GM19397 (cell line): ENCODE results near the gene TAF6.
A peak's percentile ranks its signal among the peaks of the same experiment; 100 is the strongest.
"Not testable (repeated sequence)": the region's sequence is repeated elsewhere in the genome, so short reads cannot be mapped to it uniquely, and the experiment has no call there.

Source experiments
- ATAC-seq: cut with Tn5 transposase; IDR thresholded peaks from one replicate; pipeline ENCODE4 v1.9.1; 2021; ENCODE audit warnings: mild to moderate bottlenecking, moderate library complexity; ENCODE audit not compliant: unreplicated experiment

Gene TAF6

GRCh38 chr7:100152937-100153666 is 33.9 kb upstream of the TAF6 start:
- ATAC-seq = no peak

GRCh38 chr7:100152404-100152803 is 33.2 kb upstream of the TAF6 start:
- ATAC-seq = no peak

- peak; percentile 96 for ATAC-seq
Observed at GRCh38 chr7:100148559-100149328, 29.6 kb upstream of the TAF6 start, which contains the start of gene LAMTOR4. Gene LAMTOR4, plus strand, starts transcription at chr7:100148918. Its CDS starts 55 bp downstream, at chr7:100148973.

GRCh38 chr7:100148225-100148558 is 29.0 kb upstream of the TAF6 start:
- no peak for ATAC-seq

- no peak for ATAC-seq
Observed at GRCh38 chr7:100147278-100147677, 28.1 kb upstream of the TAF6 start.

- not testable (repeated sequence) for ATAC-seq
Observed at GRCh38 chr7:100146350-100146749, 27.2 kb upstream of the TAF6 start.

GRCh38 chr7:100142461-100142860 is 23.3 kb upstream of the TAF6 start:
- no peak for ATAC-seq

GRCh38 chr7:100141555-100141949 is 22.4 kb upstream of the TAF6 start:
- ATAC-seq = no peak

- no peak for ATAC-seq
Observed at GRCh38 chr7:100137851-100138760, 18.9 kb upstream of the TAF6 start.

- ATAC-seq = no peak
Observed at GRCh38 chr7:100132697-100133151, 13.6 kb upstream of the TAF6 start.

GRCh38 chr7:100132126-100132525 is 13.0 kb upstream of the TAF6 start:
- ATAC-seq = no peak

GRCh38 chr7:100130608-100131453 is 11.7 kb upstream of the TAF6 start:
- ATAC-seq = no peak

GRCh38 chr7:100130220-100130607 is 11.1 kb upstream of the TAF6 start:
- ATAC-seq = not testable (repeated sequence)

GRCh38 chr7:100128637-100128963 is 9.4 kb upstream of the TAF6 start:
- ATAC-seq = no peak

- ATAC-seq = no peak
Observed at GRCh38 chr7:100127866-100128636, 8.9 kb upstream of the TAF6 start.

- peak; percentile 65 for ATAC-seq
Observed at GRCh38 chr7:100126931-100127865, 8.0 kb upstream of the TAF6 start, which contains the start of gene MBLAC1. Gene MBLAC1, plus strand, starts transcription at chr7:100126967. Its CDS starts 429 bp downstream, at chr7:100127396.

- no peak for ATAC-seq
Observed at GRCh38 chr7:100126239-100126930, 7.2 kb upstream of the TAF6 start.
